Measurements from ENCODE around the gene TTC39C. TPM values are rescaled to one million over a fixed set of nuclear protein-coding genes. Genes with fewer than 3 reads are reported as not detected.

TTC39C gene
- total RNA-seq, 1 experiment from 2014 or later, result 14.8 TPM

GRCh38 chr18:24009651-24010333 is 4.8 kb upstream of the TTC39C start:
- Histone ChIP-seq H3K4me3 (ENCODE audit: low read depth in 2 of 2, low read length in 2 of 2) (no peak overlapping the region), H3K27me3 (ENCODE audit: control insufficient read depth, insufficient read depth, low read length) (peaks cover 10% of the 10 kb centered on the region; the same call in 1 of the 2 replicates), H3K36me3 (ENCODE audit: control insufficient read depth, insufficient read depth, low read length) (no peaks in the 10 kb centered on the region), H3K4me1 (ENCODE audit: control insufficient read depth, insufficient read depth, low read length) (no peaks in the 10 kb centered on the region), H3K9me3 (ENCODE audit: control insufficient read depth, insufficient read depth, low read depth, low read length) (no peaks in the 10 kb centered on the region), H3K27ac (ENCODE audit: low read length) (no peak overlapping the region)
- TF ChIP-seq TCF7L2 (IDR thresholded peaks at IDR 0.05; ENCODE audit: low read depth, low read length) (no peak), POLR2AphosphoS5 (IDR thresholded peaks at IDR 0.05; ENCODE audit: low read depth, low read length) (no peak), REST (IDR thresholded peaks at IDR 0.05; ENCODE audit: insufficient read depth in 1 of 2, low read depth in 2 of 2, low read length in 1 of 2) (no peak), SIN3A (IDR thresholded peaks at IDR 0.05; ENCODE audit: borderline replicate concordance, insufficient read depth, low read depth, low read length) (no peak)
- TF ChIP-seq, protein P1, sequence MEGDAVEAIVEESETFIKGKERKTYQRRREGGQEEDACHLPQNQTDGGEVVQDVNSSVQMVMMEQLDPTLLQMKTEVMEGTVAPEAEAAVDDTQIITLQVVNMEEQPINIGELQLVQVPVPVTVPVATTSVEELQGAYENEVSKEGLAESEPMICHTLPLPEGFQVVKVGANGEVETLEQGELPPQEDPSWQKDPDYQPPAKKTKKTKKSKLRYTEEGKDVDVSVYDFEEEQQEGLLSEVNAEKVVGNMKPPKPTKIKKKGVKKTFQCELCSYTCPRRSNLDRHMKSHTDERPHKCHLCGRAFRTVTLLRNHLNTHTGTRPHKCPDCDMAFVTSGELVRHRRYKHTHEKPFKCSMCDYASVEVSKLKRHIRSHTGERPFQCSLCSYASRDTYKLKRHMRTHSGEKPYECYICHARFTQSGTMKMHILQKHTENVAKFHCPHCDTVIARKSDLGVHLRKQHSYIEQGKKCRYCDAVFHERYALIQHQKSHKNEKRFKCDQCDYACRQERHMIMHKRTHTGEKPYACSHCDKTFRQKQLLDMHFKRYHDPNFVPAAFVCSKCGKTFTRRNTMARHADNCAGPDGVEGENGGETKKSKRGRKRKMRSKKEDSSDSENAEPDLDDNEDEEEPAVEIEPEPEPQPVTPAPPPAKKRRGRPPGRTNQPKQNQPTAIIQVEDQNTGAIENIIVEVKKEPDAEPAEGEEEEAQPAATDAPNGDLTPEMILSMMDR (IDR thresholded peaks at IDR 0.05), result no peak
- BruUV-seq (replicated peaks), result no TSS peak
- in situ Hi-C loops (cut with HindIII; ENCODE audit: low pct_unique_long_range_greater_than_20kb, low sequenced_read_pairs), result no loop called here
- ChIA-PET POLR2A (no interaction called here), CTCF (no interaction called here)
- intact Hi-C loops (cut with micrococcal nuclease; ENCODE audit: unreplicated experiment), result no loop called here
- ATAC-seq, result no peak
- DNase-seq (ENCODE audit: low read depth, low spot score), result no peak

- Histone ChIP-seq H3K4me3 (ENCODE audit: low read depth in 2 of 2, low read length in 2 of 2) (no peak overlapping the region), H3K9me3 (ENCODE audit: control insufficient read depth, insufficient read depth, low read depth, low read length) (no peaks in the 10 kb centered on the region), H3K36me3 (ENCODE audit: control insufficient read depth, insufficient read depth, low read length) (no peaks in the 10 kb centered on the region; the same call in 1 of the 2 replicates), H3K4me1 (ENCODE audit: control insufficient read depth, insufficient read depth, low read length) (peaks cover 4% of the 10 kb centered on the region; the same call in 1 of the 2 replicates), H3K27ac (ENCODE audit: low read length) (no peak overlapping the region), H3K27me3 (ENCODE audit: control insufficient read depth, insufficient read depth, low read length) (peaks cover 10% of the 10 kb centered on the region; the same call in 1 of the 2 replicates)
- TF ChIP-seq POLR2AphosphoS5 (IDR thresholded peaks at IDR 0.05; ENCODE audit: low read depth, low read length), result no peak
- TF ChIP-seq REST (IDR thresholded peaks at IDR 0.05; ENCODE audit: insufficient read depth in 1 of 2, low read depth in 2 of 2, low read length in 1 of 2), result no peak
- no peak for TF ChIP-seq SIN3A (IDR thresholded peaks at IDR 0.05; ENCODE audit: borderline replicate concordance, insufficient read depth, low read depth, low read length)
- TF ChIP-seq TCF7L2 (IDR thresholded peaks at IDR 0.05; ENCODE audit: low read depth, low read length), result no peak
- TF ChIP-seq, protein P1 (IDR thresholded peaks at IDR 0.05), result no peak
- in situ Hi-C loops (cut with HindIII; ENCODE audit: low pct_unique_long_range_greater_than_20kb, low sequenced_read_pairs), result no loop called here
- BruUV-seq (replicated peaks), result no TSS peak
- no peak for DNase-seq (ENCODE audit: low read depth, low spot score)
- no peak for ATAC-seq
- POLR2A ChIA-PET, result no interaction called here
- CTCF ChIA-PET, result no interaction called here
- intact Hi-C loops (cut with micrococcal nuclease; ENCODE audit: unreplicated experiment), result no loop called here
Observed at GRCh38 chr18:24010673-24011072, 3.9 kb upstream of the TTC39C start.

Data from Panc1 (cell line).